Head of caudate nucleus (tissue), 42 donors: ENCODE data around the gene IGFBP7.

Experiments used
- DNase-seq, 42 donors: peaks; one replicate each; pipeline versions ENCODE4 v3.0.0 to v3.0.0-alpha.2; 2020 to 2021; ENCODE audit warnings: mixed read lengths in 7 of 42
- intact Hi-C: fragments of 100-400 bp; cut with DNase I; formaldehyde crosslinking; loops from one replicate; pipeline ENCODE4 v1.15.0; 2022

IGFBP7 gene

GRCh38 chr4:57136281-57136680, 26.1 kb upstream of the IGFBP7 start:
- intact Hi-C loops, result no loop called here
- no peak for DNase-seq

- DNase-seq, result no peak
- intact Hi-C loops, result no loop called here
Observed at GRCh38 chr4:57132743-57133137, 22.6 kb upstream of the IGFBP7 start.

GRCh38 chr4:57131849-57132742, 21.9 kb upstream of the IGFBP7 start:
- intact Hi-C loops, result no loop called here
- no peak for DNase-seq

- intact Hi-C loops, result no loop called here
Observed at GRCh38 chr4:57129477-57129876, 19.3 kb upstream of the IGFBP7 start.

GRCh38 chr4:57127361-57127760, 17.2 kb upstream of the IGFBP7 start:
- intact Hi-C loops, result no loop called here
- no peak for DNase-seq

More at GRCh38 chr4:57129477-57129876, 19.3 kb upstream of the IGFBP7 start:
- DNase-seq, result no peak

- DNase-seq, result no peak
- intact Hi-C loops, result no loop called here
Observed at GRCh38 chr4:57125996-57126395, 15.8 kb upstream of the IGFBP7 start.

DNA sequence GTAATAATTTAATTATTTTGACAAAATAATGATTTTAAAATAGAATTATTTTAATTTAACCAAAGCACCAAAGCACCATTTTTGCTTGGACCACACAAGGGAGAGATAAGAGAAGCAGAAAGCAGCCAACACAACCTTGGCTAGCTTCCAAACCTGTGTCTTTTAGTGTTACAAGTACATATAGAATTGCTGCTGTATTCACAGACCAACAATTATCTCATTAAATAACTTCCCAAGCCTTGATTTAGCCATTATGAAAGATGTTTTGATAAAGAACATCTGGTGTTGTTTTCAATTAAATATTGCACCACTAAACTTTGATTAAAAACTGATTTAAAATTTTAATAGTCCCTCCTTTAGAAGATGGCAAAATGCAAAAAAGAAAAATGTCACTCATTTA, 14.0 kb upstream of the IGFBP7 start:
- intact Hi-C loops, result no loop called here
- DNase-seq, result no peak

DNA sequence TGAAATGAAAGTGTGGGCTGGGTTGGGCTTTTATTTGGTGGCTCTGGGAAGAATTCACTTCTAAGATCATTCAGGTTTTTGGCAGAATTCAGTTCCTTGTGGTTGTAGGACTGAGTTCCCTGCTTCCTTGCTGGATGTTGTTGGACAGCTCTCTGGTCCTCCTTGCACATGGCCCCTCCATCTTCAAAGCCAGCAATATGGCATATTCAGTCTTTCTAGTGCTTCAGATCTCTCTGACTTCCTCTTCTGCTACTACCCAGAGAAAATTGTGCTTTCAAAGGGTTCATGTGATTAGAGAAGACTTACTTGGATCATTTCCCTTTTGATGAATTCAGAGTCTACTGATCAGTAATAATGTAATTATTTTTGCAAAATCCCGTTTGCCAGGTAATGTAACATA, 12.8 kb upstream of the IGFBP7 start:
- no peak for DNase-seq
- intact Hi-C loops, result no loop called here

GRCh38 chr4:57119054-57119651, 9.0 kb upstream of the IGFBP7 start:
- intact Hi-C loops, result no loop called here

DNA sequence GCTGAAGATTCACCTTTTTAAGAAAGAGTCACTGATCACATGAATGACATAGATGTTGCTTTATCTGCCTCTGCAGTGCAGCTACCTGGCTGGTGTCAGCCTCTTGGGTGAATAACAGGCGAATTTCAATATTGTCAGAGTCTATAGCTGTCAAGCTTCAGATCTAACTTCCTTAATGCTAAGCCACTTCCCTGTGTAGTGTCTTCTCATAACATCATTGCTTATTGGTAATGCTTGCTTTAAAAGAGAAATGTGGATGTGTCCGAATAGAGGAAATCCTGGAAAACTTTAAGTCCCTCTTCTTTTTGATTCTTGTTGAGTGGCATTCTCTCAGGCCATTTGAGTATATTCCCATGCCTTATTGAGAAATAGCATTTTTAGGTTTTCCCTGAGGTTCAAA, 7.3 kb upstream of the IGFBP7 start:
- intact Hi-C loops, result no loop called here
- no peak for DNase-seq

More at GRCh38 chr4:57119054-57119651, 9.0 kb upstream of the IGFBP7 start:
- peak in 13 of 42 donors; percentile 3 to 52 (median 30) for DNase-seq

GRCh38 chr4:57116245-57116644, 6.1 kb upstream of the IGFBP7 start:
- intact Hi-C loops, result no loop called here
- DNase-seq, result no peak

- intact Hi-C loops, result no loop called here
- DNase-seq, result no peak
Observed at GRCh38 chr4:57114973-57115372, 4.8 kb upstream of the IGFBP7 start.

- no peak for DNase-seq
- intact Hi-C loops, result no loop called here
Observed at GRCh38 chr4:57113870-57114269, 3.7 kb upstream of the IGFBP7 start.

DNA sequence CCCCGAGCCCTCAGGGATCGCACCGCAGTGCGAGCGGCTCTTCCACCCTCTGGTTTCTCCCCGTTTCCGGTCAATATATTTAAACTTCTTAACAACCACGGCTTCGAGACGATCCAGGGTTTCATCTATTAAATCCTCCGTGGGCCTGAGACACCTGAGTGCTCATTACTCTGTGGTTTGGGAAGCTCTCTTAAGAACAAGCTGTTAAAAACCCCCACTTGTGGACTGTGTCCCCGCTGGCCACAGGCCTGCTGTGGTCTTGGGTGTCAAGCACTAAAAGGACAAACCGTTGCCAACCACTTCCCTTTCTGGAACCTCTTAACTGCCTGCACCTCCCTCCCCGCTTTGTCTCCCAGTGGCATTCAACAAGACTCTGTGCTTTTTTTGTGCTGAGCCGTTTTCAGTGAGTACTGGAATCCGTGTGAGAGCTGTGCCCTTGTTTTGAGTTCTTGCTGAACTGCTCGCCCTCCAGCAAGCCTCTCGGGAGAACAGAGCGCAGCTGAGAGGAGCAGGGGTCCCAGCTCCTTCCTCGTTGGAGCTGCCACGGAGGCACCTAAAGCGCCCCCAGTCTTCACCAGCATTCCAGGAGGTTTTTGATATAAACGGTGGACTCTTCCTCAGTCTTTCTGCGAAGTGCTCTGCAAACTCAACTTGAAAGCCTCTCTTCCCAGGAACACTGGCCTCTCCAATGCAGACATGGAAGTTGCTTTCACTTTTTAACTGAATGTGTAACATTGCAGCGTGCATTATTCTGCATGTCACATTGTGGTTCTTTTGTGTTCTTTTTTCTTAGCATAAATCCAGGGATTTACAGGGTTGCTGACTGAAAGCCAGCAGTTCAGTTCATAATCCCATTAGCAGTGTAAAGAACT, 691 bp upstream of the IGFBP7 start:
- intact Hi-C loops, result no loop called here
- DNase-seq, result peak in 35 of 42 donors; percentile 11 to 74 (median 38)

DNA sequence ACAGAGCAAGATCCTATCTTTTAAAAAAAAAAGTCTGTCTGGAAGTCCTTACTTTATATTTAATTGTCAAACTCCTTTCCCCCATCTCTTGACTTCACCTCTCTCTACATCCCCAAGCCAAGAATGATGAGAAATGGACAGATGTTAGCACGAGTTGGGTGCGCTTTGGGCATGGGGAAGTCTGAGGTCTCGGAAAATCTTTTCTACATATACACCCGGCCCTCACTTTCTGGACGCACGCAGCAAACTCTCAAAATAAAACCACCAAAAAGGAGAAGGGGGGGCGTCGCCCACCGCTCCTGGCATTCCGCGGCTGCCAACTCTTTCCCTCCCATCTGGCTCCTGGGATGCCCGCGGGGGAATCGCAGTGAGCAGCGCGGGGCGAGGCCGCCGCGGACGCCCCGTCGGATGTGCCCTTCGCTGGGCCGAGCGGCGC, 756 bp downstream of the IGFBP7 start:
- intact Hi-C loops, result no loop called here
- no peak for DNase-seq

DNA sequence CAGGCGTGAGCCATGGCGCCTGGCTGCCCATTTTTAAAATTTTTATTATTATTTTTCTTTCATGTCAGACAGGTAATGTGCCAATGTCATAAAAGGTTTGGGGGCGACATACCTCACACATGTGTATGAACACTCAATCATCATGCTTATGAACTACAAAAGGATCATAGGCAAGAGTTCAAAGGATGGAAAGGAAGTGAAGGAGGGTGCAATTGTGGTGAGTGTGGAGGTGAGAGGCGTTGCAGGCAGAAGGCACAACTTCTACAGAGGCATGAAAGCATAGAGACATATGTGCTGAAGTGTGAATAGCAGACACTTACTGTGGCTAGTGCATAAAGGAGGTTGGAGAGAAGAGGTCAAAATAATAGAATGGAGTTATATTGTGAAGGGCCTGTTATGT, 4.0 kb downstream of the IGFBP7 start:
- intact Hi-C loops, result no loop called here
- no peak for DNase-seq

GRCh38 chr4:57104706-57105560, 5.3 kb downstream of the IGFBP7 start:
- no peak for DNase-seq
- intact Hi-C loops, result no loop called here

DNA sequence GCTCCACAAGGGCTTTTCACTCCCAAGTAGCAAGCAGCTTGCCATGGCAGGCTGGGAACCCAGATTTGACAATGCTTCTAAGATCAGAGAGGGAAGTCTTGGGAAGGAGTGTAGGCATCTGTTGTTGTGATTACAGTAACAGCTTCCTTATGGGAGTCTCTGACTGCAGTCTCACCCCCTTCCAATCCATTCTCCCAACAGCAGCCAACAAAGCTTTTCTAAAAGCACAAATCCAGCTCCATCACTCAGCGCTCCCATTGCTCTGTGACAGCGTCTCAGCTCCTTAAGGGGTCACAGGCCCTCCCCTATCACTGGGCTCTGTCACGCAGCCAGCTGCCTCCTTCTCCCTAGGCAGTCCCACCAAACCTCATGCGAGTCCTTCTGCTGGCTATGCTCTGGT, 7.1 kb downstream of the IGFBP7 start:
- intact Hi-C loops, result no loop called here
- DNase-seq, result no peak
